SU-DHL-6 (cell line): ENCODE measurements around the gene SLC36A2.

Experiments
- H2AFZ ChIP-seq: fragments of 200-600 bp; sonication (generic); 2 replicates; pipeline ENCODE4 v1.6.1; 2014; ENCODE audit warnings: low read depth, mild to moderate bottlenecking, moderate library complexity, mixed read lengths, antibody characterized with exemption, low read length; ENCODE audit not compliant: severe bottlenecking
- H3F3A ChIP-seq: fragments of 200-600 bp; shearing (Covaris generic); 2 replicates; pipeline ENCODE4 v1.6.0; 2016; ENCODE audit warnings: antibody characterized with exemption, mild to moderate bottlenecking; ENCODE audit not compliant: insufficient read depth
- H3K27ac ChIP-seq: fragments of 200-600 bp; sonication (generic); 2 replicates; pipeline ENCODE4 v1.5.1; 2016; ENCODE audit warnings: low read depth, mild to moderate bottlenecking, low read length, moderate library complexity, mixed read lengths
- H3K27me3 ChIP-seq: fragments of 200-600 bp; sonication (generic), shearing (Covaris generic); 2 replicates; pipeline ENCODE4 v1.6.0; 2014; ENCODE audit warnings: mild to moderate bottlenecking, low read length
- H3K36me3 ChIP-seq: fragments of 200-600 bp; sonication (generic); 2 replicates; pipeline ENCODE4 v1.6.1; 2014; ENCODE audit warnings: mild to moderate bottlenecking, low read length, mixed read lengths
- H3K4me2 ChIP-seq: fragments of 300-600, 200-600 bp; shearing (Covaris generic), sonication (generic); 2 replicates; pipeline ENCODE4 v1.6.0; 2014; ENCODE audit warnings: low read length, low read depth, mild to moderate bottlenecking; ENCODE audit not compliant: poor library complexity, severe bottlenecking
- H3K4me3 ChIP-seq: fragments of 200-600 bp; sonication (generic); 2 replicates; pipeline ENCODE4 v1.5.1; 2014; ENCODE audit warnings: antibody characterized with exemption, low read length, mild to moderate bottlenecking, mixed read lengths; ENCODE audit not compliant: insufficient read depth, poor library complexity, severe bottlenecking
- H3K79me2 ChIP-seq: fragments of 200-600 bp; sonication (generic); 2 replicates; pipeline ENCODE4 v1.6.1; 2014; ENCODE audit warnings: mild to moderate bottlenecking, low read length, moderate library complexity; ENCODE audit not compliant: insufficient read depth
- H3K9ac ChIP-seq: fragments of 200-600 bp; sonication (generic); 2 replicates; pipeline ENCODE4 v1.7.0; 2014; ENCODE audit warnings: mild to moderate bottlenecking, low read length
- H3K9me2 ChIP-seq: fragments of 200-600 bp; sonication (generic); replicated peaks from 2 replicates; pipeline ENCODE4 v1.6.1; 2014; ENCODE audit warnings: low read length; ENCODE audit not compliant: insufficient read depth
- H3K9me3 ChIP-seq: fragments of 200-600 bp; sonication (generic); 2 replicates; pipeline ENCODE4 v1.6.1; 2014; ENCODE audit warnings: low read length, mixed read lengths; ENCODE audit not compliant: insufficient read depth
- H4K20me1 ChIP-seq: fragments of 200-600 bp; sonication (generic); 2 replicates; pipeline ENCODE4 v1.6.1; 2014; ENCODE audit warnings: low read depth, mild to moderate bottlenecking, antibody characterized with exemption, low read length, moderate library complexity, mixed read lengths
- EZH2phosphoT487 ChIP-seq: fragments of 200-600 bp; sonication (generic), shearing (Covaris generic); conservative IDR thresholded peaks from 2 replicates; pipeline ENCODE4 v1.6.1; 2018; ENCODE audit warnings: mild to moderate bottlenecking, antibody characterized with exemption, low read length, moderate library complexity, mixed read lengths
- TF ChIP-seq, protein P1 (sequence below): fragments of 200-600 bp; sonication (generic); IDR thresholded peaks from one replicate; pipeline ENCODE4 v1.5.1; 2017; ENCODE audit warnings: antibody characterized with exemption, mild to moderate bottlenecking, low read length, moderate library complexity; ENCODE audit not compliant: insufficient read depth, poor library complexity, severe bottlenecking

Gene SLC36A2

GRCh38 chr5:151347369-151347768, at the start of gene SLC36A2:
Gene SLC36A2, minus strand, starts transcription at chr5:151347559. Its CDS starts 99 bp downstream, at chr5:151347460.
- Histone ChIP-seq H3K79me2 (no peaks in the 10 kb centered on the region), H3K9ac (no peak within 1 kb of the TSS), H3K4me2 (no peak within 1 kb of the TSS), H3K9me3 (no peaks in the 10 kb centered on the region), H3K4me3 (no peak within 1 kb of the TSS), H4K20me1 (no peaks in the 10 kb centered on the region), H3F3A (no peaks in the 10 kb centered on the region), H3K27ac (no peak within 1 kb of the TSS), H2AFZ (no peak within 1 kb of the TSS), H3K9me2 (no peaks in the 10 kb centered on the region), H3K36me3 (no peaks in the 10 kb centered on the region), H3K27me3 (no peaks in the 10 kb centered on the region)
- TF ChIP-seq, protein P1, sequence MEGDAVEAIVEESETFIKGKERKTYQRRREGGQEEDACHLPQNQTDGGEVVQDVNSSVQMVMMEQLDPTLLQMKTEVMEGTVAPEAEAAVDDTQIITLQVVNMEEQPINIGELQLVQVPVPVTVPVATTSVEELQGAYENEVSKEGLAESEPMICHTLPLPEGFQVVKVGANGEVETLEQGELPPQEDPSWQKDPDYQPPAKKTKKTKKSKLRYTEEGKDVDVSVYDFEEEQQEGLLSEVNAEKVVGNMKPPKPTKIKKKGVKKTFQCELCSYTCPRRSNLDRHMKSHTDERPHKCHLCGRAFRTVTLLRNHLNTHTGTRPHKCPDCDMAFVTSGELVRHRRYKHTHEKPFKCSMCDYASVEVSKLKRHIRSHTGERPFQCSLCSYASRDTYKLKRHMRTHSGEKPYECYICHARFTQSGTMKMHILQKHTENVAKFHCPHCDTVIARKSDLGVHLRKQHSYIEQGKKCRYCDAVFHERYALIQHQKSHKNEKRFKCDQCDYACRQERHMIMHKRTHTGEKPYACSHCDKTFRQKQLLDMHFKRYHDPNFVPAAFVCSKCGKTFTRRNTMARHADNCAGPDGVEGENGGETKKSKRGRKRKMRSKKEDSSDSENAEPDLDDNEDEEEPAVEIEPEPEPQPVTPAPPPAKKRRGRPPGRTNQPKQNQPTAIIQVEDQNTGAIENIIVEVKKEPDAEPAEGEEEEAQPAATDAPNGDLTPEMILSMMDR, result no peak
- TF ChIP-seq EZH2phosphoT487, result no peak

GRCh38 chr5:151388960-151389359, 41.6 kb upstream of the SLC36A2 start:
- Histone ChIP-seq H3K9me2 (no peaks in the 10 kb centered on the region), H3K27ac (no peak overlapping the region), H3K9ac (no peak overlapping the region), H3K27me3 (no peaks in the 10 kb centered on the region), H3K36me3 (no peaks in the 10 kb centered on the region), H3K79me2 (no peaks in the 10 kb centered on the region), H3K4me2 (no peak overlapping the region), H3K4me3 (no peak overlapping the region), H3K9me3 (no peaks in the 10 kb centered on the region), H4K20me1 (no peaks in the 10 kb centered on the region), H3F3A (no peaks in the 10 kb centered on the region), H2AFZ (no peak overlapping the region)
- TF ChIP-seq EZH2phosphoT487, result no peak
- TF ChIP-seq, protein P1, result no peak

- H2AFZ ChIP-seq, result no peak overlapping the region
- no peaks in the 10 kb centered on the region for H3F3A ChIP-seq
- H3K9ac ChIP-seq, result no peak overlapping the region
- H3K9me3 ChIP-seq, result no peaks in the 10 kb centered on the region
- no peak overlapping the region for H3K27ac ChIP-seq
- H3K4me2 ChIP-seq, result no peak overlapping the region
- no peaks in the 10 kb centered on the region for H3K27me3 ChIP-seq
- H3K36me3 ChIP-seq, result no peaks in the 10 kb centered on the region
- no peak for TF ChIP-seq EZH2phosphoT487
- TF ChIP-seq, protein P1, result no peak
- H3K4me3 ChIP-seq, result no peak overlapping the region
- H3K9me2 ChIP-seq, result no peaks in the 10 kb centered on the region
- H4K20me1 ChIP-seq, result no peaks in the 10 kb centered on the region
- no peaks in the 10 kb centered on the region for H3K79me2 ChIP-seq
Observed at GRCh38 chr5:151384106-151384505, 36.7 kb upstream of the SLC36A2 start.
